ENCODE results near the gene PEX5L.

DNA sequence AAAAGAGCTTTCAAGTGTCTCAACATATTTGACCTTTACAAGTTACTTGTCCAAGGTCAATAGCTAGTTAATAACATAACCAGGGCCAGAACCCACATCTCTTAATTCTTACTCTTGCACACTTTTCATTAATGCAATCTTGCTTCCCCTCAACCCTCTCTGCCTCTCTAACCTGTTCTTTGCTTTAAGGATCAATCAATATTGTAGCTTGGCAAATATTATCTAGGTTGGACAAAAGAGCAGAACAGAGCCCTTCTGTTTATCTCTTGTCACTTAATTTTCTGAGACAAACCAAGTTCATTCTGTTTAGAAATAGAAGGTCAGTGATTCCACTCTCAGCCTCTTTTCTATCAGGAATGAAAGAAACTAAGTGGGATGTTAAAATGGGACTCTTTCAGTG is 203.4 kb downstream of the PEX5L start:
- TF ChIP-seq, protein P1, sequence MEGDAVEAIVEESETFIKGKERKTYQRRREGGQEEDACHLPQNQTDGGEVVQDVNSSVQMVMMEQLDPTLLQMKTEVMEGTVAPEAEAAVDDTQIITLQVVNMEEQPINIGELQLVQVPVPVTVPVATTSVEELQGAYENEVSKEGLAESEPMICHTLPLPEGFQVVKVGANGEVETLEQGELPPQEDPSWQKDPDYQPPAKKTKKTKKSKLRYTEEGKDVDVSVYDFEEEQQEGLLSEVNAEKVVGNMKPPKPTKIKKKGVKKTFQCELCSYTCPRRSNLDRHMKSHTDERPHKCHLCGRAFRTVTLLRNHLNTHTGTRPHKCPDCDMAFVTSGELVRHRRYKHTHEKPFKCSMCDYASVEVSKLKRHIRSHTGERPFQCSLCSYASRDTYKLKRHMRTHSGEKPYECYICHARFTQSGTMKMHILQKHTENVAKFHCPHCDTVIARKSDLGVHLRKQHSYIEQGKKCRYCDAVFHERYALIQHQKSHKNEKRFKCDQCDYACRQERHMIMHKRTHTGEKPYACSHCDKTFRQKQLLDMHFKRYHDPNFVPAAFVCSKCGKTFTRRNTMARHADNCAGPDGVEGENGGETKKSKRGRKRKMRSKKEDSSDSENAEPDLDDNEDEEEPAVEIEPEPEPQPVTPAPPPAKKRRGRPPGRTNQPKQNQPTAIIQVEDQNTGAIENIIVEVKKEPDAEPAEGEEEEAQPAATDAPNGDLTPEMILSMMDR (IDR thresholded peaks at IDR 0.05), result no peak
- TF ChIP-seq POLR2AphosphoS5 (IDR thresholded peaks at IDR 0.05) (no peak), POLR2A (IDR thresholded peaks at IDR 0.05) (no peak)
